ENCODE measurements around the gene CHAMP1. TPM values are rescaled to one million over a fixed set of nuclear protein-coding genes. Genes with fewer than 3 reads are reported as not detected.

The CHAMP1 gene
- polyA plus RNA-seq, 1 of the 3 experiments (the other 2 are of a cell fraction): 28.6 TPM

DNA sequence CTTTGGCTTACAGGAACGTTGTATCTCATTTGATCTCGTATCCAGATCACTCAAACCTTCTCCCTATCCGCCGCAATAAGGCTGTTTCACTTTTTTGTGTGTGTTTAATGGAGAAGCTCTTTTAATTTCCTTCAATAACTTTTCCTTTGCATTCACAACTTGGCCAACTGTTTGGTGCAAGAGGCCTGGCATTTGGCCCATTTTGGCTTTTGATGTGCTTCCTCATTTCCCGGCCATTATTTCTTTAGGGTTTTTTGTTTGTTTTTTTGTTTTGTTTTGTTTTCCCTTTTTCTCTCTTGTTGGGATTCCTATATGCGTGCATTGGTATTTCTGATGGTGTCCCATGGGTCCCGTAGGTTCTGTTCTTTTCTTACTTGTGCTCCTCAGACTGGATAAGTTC, 39.0 kb upstream of the CHAMP1 start:
- Histone ChIP-seq H4K20me1 (ENCODE audit: insufficient read depth) (no peaks in the 10 kb centered on the region), H3K4me2 (no peak overlapping the region), H3K9ac (no peak overlapping the region), H3K79me2 (ENCODE audit: insufficient read depth) (no peaks in the 10 kb centered on the region), H3K4me1 (ENCODE audit: control insufficient read depth in 1 of 2, insufficient read depth in 2 of 2, low read depth in 1 of 2, low read length in 1 of 2) (peaks cover 9 to 11% of the 10 kb centered on the region in 2 experiments), H3K36me3 (replicated peaks in 1 of 2; ENCODE audit: control insufficient read depth in 1 of 2, insufficient read depth in 2 of 2, low read length in 1 of 2) (peaks cover 52 to 74% of the 10 kb centered on the region in 2 experiments), H3K9me3 (no peaks in the 10 kb centered on the region), H2AFZ (ENCODE audit: low read depth) (no peak overlapping the region), H3K9me2 (no peaks in the 10 kb centered on the region), H3F3A (replicated peaks; ENCODE audit: insufficient read depth) (peaks cover 36% of the 10 kb centered on the region), H3K27ac (ENCODE audit: low read depth in 2 of 2, low read length in 1 of 2) (no peak overlapping the region), H3K27me3 (ENCODE audit: insufficient read depth) (no peaks in the 10 kb centered on the region), H3K4me3 (ENCODE audit: low read depth in 2 of 2, low read length in 1 of 2) (no peak overlapping the region)
- ChIA-PET POLR2A (no interaction called here), CTCF (interaction anchor here (1.3 kb wide), 1 partner anchor 26 kb away, joined by 3 read pairs; no protein-coding TSS in a partner anchor)
- no peak for TF ChIP-seq RFX5 (IDR thresholded peaks at IDR 0.05; ENCODE audit: low read length)
- no peak for TF ChIP-seq MXI1 (IDR thresholded peaks at IDR 0.05; ENCODE audit: low read depth, low read length)
- no peak for TF ChIP-seq ELF1 (IDR thresholded peaks at IDR 0.05)
- WGBS (ENCODE audit: low lambda C conversion rate): 97% methylated on average over 7 of the region's 7 CpGs
- no peak for DNase-seq

DNA sequence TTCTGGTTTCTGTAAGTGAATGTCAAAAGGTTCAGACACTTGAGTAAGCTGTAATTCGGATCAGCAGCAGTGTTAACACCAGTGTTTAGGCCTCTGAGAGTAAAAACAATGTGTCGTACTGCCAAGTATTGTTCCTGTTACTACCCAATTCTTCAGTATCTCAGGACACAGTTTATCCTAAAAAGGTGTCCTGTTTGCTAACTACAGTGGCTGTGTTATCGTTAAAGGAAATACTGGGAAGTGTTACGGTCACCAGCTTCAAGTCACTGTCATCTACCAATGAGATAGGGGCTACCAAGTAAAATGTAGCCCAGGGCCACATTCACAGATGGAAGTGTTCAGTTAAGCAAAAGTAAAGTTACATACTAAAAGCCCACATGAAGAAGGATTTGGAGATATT, 35.2 kb upstream of the CHAMP1 start:
- H3K9me3 ChIP-seq: no peaks in the 10 kb centered on the region
- H3K36me3 ChIP-seq (replicated peaks in 1 of 2; ENCODE audit: control insufficient read depth in 1 of 2, insufficient read depth in 2 of 2, low read length in 1 of 2): peaks cover 35 to 51% of the 10 kb centered on the region in 2 experiments
- H3K4me2 ChIP-seq: no peak overlapping the region
- H4K20me1 ChIP-seq (ENCODE audit: insufficient read depth): peaks cover 7% of the 10 kb centered on the region; the same call in 1 of the 2 replicates
- DNase-seq: no peak
- TF ChIP-seq, protein P1, sequence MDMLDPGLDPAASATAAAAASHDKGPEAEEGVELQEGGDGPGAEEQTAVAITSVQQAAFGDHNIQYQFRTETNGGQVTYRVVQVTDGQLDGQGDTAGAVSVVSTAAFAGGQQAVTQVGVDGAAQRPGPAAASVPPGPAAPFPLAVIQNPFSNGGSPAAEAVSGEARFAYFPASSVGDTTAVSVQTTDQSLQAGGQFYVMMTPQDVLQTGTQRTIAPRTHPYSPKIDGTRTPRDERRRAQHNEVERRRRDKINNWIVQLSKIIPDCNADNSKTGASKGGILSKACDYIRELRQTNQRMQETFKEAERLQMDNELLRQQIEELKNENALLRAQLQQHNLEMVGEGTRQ (IDR thresholded peaks at IDR 0.05; ENCODE audit: borderline replicate concordance, low read depth, low read length): no peak
- no peak for TF ChIP-seq TCF12 (IDR thresholded peaks at IDR 0.05)
- no peak for TF ChIP-seq JUND (IDR thresholded peaks at IDR 0.05)
- TF ChIP-seq, protein P2, sequence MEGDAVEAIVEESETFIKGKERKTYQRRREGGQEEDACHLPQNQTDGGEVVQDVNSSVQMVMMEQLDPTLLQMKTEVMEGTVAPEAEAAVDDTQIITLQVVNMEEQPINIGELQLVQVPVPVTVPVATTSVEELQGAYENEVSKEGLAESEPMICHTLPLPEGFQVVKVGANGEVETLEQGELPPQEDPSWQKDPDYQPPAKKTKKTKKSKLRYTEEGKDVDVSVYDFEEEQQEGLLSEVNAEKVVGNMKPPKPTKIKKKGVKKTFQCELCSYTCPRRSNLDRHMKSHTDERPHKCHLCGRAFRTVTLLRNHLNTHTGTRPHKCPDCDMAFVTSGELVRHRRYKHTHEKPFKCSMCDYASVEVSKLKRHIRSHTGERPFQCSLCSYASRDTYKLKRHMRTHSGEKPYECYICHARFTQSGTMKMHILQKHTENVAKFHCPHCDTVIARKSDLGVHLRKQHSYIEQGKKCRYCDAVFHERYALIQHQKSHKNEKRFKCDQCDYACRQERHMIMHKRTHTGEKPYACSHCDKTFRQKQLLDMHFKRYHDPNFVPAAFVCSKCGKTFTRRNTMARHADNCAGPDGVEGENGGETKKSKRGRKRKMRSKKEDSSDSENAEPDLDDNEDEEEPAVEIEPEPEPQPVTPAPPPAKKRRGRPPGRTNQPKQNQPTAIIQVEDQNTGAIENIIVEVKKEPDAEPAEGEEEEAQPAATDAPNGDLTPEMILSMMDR (IDR thresholded peaks at IDR 0.05): no peak
- TF ChIP-seq, protein P3, sequence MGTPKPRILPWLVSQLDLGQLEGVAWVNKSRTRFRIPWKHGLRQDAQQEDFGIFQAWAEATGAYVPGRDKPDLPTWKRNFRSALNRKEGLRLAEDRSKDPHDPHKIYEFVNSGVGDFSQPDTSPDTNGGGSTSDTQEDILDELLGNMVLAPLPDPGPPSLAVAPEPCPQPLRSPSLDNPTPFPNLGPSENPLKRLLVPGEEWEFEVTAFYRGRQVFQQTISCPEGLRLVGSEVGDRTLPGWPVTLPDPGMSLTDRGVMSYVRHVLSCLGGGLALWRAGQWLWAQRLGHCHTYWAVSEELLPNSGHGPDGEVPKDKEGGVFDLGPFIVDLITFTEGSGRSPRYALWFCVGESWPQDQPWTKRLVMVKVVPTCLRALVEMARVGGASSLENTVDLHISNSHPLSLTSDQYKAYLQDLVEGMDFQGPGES (IDR thresholded peaks at IDR 0.05; ENCODE audit: low read depth, low read length): no peak
- no peak for TF ChIP-seq EP300 (IDR thresholded peaks at IDR 0.05; ENCODE audit: borderline replicate concordance in 1 of 2, low read depth in 1 of 2, low read length in 1 of 2)
- no peak for TF ChIP-seq SIN3A (IDR thresholded peaks at IDR 0.05; ENCODE audit: borderline replicate concordance, low read depth, low read length)
- TF ChIP-seq RCOR1 (IDR thresholded peaks at IDR 0.05; ENCODE audit: low read length): no peak
- no peak for TF ChIP-seq MEF2A (IDR thresholded peaks at IDR 0.05; ENCODE audit: borderline replicate concordance, low read depth)
- no peak for TF ChIP-seq FOSL2 (IDR thresholded peaks at IDR 0.05; ENCODE audit: borderline replicate concordance, low read depth)
- TF ChIP-seq RAD21 (IDR thresholded peaks at IDR 0.05; ENCODE audit: low read length): no peak
- no peak for TF ChIP-seq ELF1 (IDR thresholded peaks at IDR 0.05)
- no peaks in the 10 kb centered on the region for H3K27me3 ChIP-seq (ENCODE audit: insufficient read depth)
- peak overlapping the region; percentile 93 to 97; a peak in 3 of 4 replicates for H3K27ac ChIP-seq (ENCODE audit: low read depth in 2 of 2, low read length in 1 of 2)
- H2AFZ ChIP-seq (ENCODE audit: low read depth): no peak overlapping the region
- no peak overlapping the region for H3K9ac ChIP-seq
- H3K9me2 ChIP-seq: no peaks in the 10 kb centered on the region
- ChIA-PET POLR2A (no interaction called here), CTCF (interaction anchor here (0.6 to 1.3 kb wide), 2 partner anchors 9 to 1035 kb away, joined by 3 to 4 read pairs; no protein-coding TSS in a partner anchor)
- H3K4me1 ChIP-seq (ENCODE audit: control insufficient read depth in 1 of 2, insufficient read depth in 2 of 2, low read depth in 1 of 2, low read length in 1 of 2): peaks cover 17 to 21% of the 10 kb centered on the region in 2 experiments
- H3K79me2 ChIP-seq (ENCODE audit: insufficient read depth): peaks cover 20% of the 10 kb centered on the region
- H3F3A ChIP-seq (replicated peaks; ENCODE audit: insufficient read depth): peaks cover 49% of the 10 kb centered on the region
- WGBS (ENCODE audit: low lambda C conversion rate): 82% methylated on average over 4 of the region's 4 CpGs
- H3K4me3 ChIP-seq (ENCODE audit: low read depth in 2 of 2, low read length in 1 of 2): no peak overlapping the region
